ENCODE results near the gene PTK7. TPM values are rescaled to one million over a fixed set of nuclear protein-coding genes. Genes with fewer than 3 reads are reported as not detected.
A peak's percentile ranks its signal among the peaks of the same experiment; 100 is the strongest.

PTK7 gene
- total and polyA plus RNA-seq, 2 donors = 48.1 to 101 TPM

- Histone ChIP-seq H3K36me3 (ENCODE audit: control insufficient read depth in 2 of 2, insufficient read depth in 2 of 2, low read length in 1 of 2) (peaks cover 34 to 41% of the 10 kb centered on the region in 2 donors), H3K4me3 (ENCODE audit: low read length in 2 of 2) (peak overlapping the region; percentile 79 to 86), H3K27me3 (ENCODE audit: control insufficient read depth in 2 of 2, insufficient read depth in 1 of 2, low read length in 1 of 2) (no peaks in the 10 kb centered on the region), H3K4me1 (ENCODE audit: control insufficient read depth in 2 of 2, insufficient read depth in 2 of 2, low read length in 2 of 2) (peaks cover 30 to 45% of the 10 kb centered on the region in 2 donors), H3K9me3 (ENCODE audit: control insufficient read depth in 2 of 2, insufficient read depth in 1 of 2, low read length in 1 of 2) (peaks cover 0 to 2% of the 10 kb centered on the region in 2 donors), H3K27ac (ENCODE audit: low read depth in 1 of 2, low read length in 1 of 2) (peak overlapping the region; percentile 56 to 86)
- DNase-seq (ENCODE audit: low read depth in 6 of 9, low spot score in 9 of 9) = no peak
- WGBS = 72% methylated on average over 9 of the region's 9 CpGs
Observed at GRCh38 chr6:43181621-43181941, 105.5 kb downstream of the PTK7 start.

- WGBS = 2% methylated on average over 51 of the region's 51 CpGs
- Histone ChIP-seq H3K4me1 (ENCODE audit: control insufficient read depth in 2 of 2, insufficient read depth in 2 of 2, low read length in 2 of 2) (peaks cover 30 to 49% of the 10 kb centered on the region in 2 donors), H3K27ac (ENCODE audit: low read depth in 1 of 2, low read length in 1 of 2) (peak within 1 kb of the TSS; percentile 77 to 86), H3K36me3 (ENCODE audit: control insufficient read depth in 2 of 2, insufficient read depth in 2 of 2, low read length in 1 of 2) (peaks cover 39 to 43% of the 10 kb centered on the region in 2 donors), H3K4me3 (ENCODE audit: low read length in 2 of 2) (peak within 1 kb of the TSS; percentile 79 to 86), H3K27me3 (ENCODE audit: control insufficient read depth in 2 of 2, insufficient read depth in 1 of 2, low read length in 1 of 2) (no peaks in the 10 kb centered on the region), H3K9me3 (ENCODE audit: control insufficient read depth in 2 of 2, insufficient read depth in 1 of 2, low read length in 1 of 2) (peaks cover 0 to 6% of the 10 kb centered on the region in 2 donors)
- DNase-seq (ENCODE audit: low read depth in 6 of 9, low spot score in 9 of 9) = peak in 6 of 9 donors; percentile 63 to 85 (median 72)
Observed at GRCh38 chr6:43181942-43182860, 106.1 kb downstream of the PTK7 start, which contains the start of gene CUL9. Gene CUL9, plus strand, starts transcription at chr6:43182196. Its CDS starts 2,115 bp downstream, at chr6:43184311.

- Histone ChIP-seq H3K27me3 (ENCODE audit: control insufficient read depth in 2 of 2, insufficient read depth in 1 of 2, low read length in 1 of 2) (no peaks in the 10 kb centered on the region), H3K4me1 (ENCODE audit: control insufficient read depth in 2 of 2, insufficient read depth in 2 of 2, low read length in 2 of 2) (peaks cover 30 to 49% of the 10 kb centered on the region in 2 donors), H3K27ac (ENCODE audit: low read depth in 1 of 2, low read length in 1 of 2) (peak overlapping the region in 1 of 2 donors; percentile 72), H3K4me3 (ENCODE audit: low read length in 2 of 2) (no peak overlapping the region), H3K9me3 (ENCODE audit: control insufficient read depth in 2 of 2, insufficient read depth in 1 of 2, low read length in 1 of 2) (peaks cover 0 to 6% of the 10 kb centered on the region in 2 donors), H3K36me3 (ENCODE audit: control insufficient read depth in 2 of 2, insufficient read depth in 2 of 2, low read length in 1 of 2) (peaks cover 44 to 48% of the 10 kb centered on the region in 2 donors)
- no peak for DNase-seq (ENCODE audit: low read depth in 6 of 9, low spot score in 9 of 9)
- over 99% methylated on average over 4 of the region's 4 CpGs for WGBS
Observed at GRCh38 chr6:43183441-43183840, 107.3 kb downstream of the PTK7 start.

DNA sequence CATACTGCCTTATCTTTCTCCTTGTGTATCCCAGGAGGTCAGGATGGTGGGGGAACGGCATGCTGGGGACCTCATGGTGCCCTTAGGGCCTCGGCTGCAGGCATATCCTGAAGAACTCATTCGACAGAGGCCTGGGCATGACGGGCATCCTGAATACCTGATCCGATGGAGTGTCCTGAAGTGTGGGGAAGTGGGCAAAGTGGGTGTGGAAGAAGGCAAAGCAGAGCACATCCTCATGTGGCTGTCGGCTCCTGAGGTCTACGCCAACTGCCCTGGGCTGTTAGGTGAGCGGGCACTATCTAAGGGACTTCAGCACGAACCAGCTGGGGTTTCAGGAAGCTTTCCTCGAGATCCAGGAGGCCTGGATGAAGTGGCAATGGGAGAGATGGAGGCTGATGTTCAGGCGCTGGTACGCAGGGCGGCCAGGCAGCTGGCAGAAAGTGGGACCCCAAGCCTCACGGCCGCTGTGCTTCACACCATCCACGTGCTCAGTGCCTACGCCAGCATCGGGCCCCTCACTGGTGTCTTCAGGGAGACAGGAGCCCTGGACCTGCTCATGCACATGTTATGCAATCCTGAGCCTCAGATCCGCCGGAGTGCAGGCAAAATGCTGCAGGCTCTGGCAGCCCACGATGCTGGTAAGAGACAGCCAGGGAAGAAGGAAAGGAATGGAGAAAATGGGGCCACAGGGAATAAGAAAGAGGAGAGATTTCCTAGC, 108.3 kb downstream of the PTK7 start:
- H3K36me3 ChIP-seq (ENCODE audit: control insufficient read depth in 2 of 2, insufficient read depth in 2 of 2, low read length in 1 of 2) = peaks cover 37 to 43% of the 10 kb centered on the region in 2 donors

GRCh38 chr6:43185391-43185985, 109.4 kb downstream of the PTK7 start:
- Histone ChIP-seq H3K4me1 (ENCODE audit: control insufficient read depth in 2 of 2, insufficient read depth in 2 of 2, low read length in 2 of 2) (peaks cover 30 to 49% of the 10 kb centered on the region in 2 donors), H3K36me3 (ENCODE audit: control insufficient read depth in 2 of 2, insufficient read depth in 2 of 2, low read length in 1 of 2) (peaks cover 31 to 42% of the 10 kb centered on the region in 2 donors), H3K9me3 (ENCODE audit: control insufficient read depth in 2 of 2, insufficient read depth in 1 of 2, low read length in 1 of 2) (peaks cover 0 to 6% of the 10 kb centered on the region in 2 donors), H3K27ac (ENCODE audit: low read depth in 1 of 2, low read length in 1 of 2) (peak overlapping the region; percentile 78 to 90), H3K27me3 (ENCODE audit: control insufficient read depth in 2 of 2, insufficient read depth in 1 of 2, low read length in 1 of 2) (no peaks in the 10 kb centered on the region), H3K4me3 (ENCODE audit: low read length in 2 of 2) (no peak overlapping the region)
- DNase-seq (ENCODE audit: low read depth in 6 of 9, low spot score in 9 of 9) = peak in 6 of 9 donors; percentile 50 to 88 (median 70)
- WGBS = 37% methylated on average over 5 of the region's 5 CpGs

More for the DNA sequence above, 108.3 kb downstream of the PTK7 start:
- H3K27ac ChIP-seq (ENCODE audit: low read depth in 1 of 2, low read length in 1 of 2) = peak overlapping the region; percentile 46 to 78
- no peak for DNase-seq (ENCODE audit: low read depth in 6 of 9, low spot score in 9 of 9)
- no peaks in the 10 kb centered on the region for H3K27me3 ChIP-seq (ENCODE audit: control insufficient read depth in 2 of 2, insufficient read depth in 1 of 2, low read length in 1 of 2)
- H3K9me3 ChIP-seq (ENCODE audit: control insufficient read depth in 2 of 2, insufficient read depth in 1 of 2, low read length in 1 of 2) = peaks cover 0 to 6% of the 10 kb centered on the region in 2 donors
- peaks cover 30 to 49% of the 10 kb centered on the region in 2 donors for H3K4me1 ChIP-seq (ENCODE audit: control insufficient read depth in 2 of 2, insufficient read depth in 2 of 2, low read length in 2 of 2)
- H3K4me3 ChIP-seq (ENCODE audit: low read length in 2 of 2) = no peak overlapping the region
- 98% methylated on average over 21 of the region's 21 CpGs for WGBS

DNA sequence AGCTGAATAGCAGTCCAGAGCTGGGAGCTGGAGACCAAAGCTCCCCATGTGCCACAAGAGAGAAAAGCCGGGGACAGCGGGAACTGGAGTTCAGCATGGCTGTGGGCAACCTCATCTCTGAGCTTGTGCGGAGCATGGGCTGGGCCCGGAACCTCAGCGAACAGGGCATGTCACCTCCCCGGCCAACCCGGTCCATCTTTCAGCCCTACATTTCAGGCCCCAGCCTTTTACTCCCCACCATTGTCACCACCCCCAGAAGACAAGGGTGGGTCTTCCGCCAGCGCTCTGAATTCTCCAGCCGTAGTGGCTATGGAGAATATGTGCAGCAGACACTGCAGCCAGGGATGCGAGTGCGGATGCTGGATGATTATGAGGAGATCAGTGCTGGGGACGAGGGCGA, 109.9 kb downstream of the PTK7 start:
- peaks cover 30 to 47% of the 10 kb centered on the region in 2 donors for H3K4me1 ChIP-seq (ENCODE audit: control insufficient read depth in 2 of 2, insufficient read depth in 2 of 2, low read length in 2 of 2)
- no peak overlapping the region for H3K4me3 ChIP-seq (ENCODE audit: low read length in 2 of 2)
- WGBS = 99% methylated on average over 14 of the region's 14 CpGs
- peaks cover 0 to 6% of the 10 kb centered on the region in 2 donors for H3K9me3 ChIP-seq (ENCODE audit: control insufficient read depth in 2 of 2, insufficient read depth in 1 of 2, low read length in 1 of 2)
- peaks cover 34 to 46% of the 10 kb centered on the region in 2 donors for H3K36me3 ChIP-seq (ENCODE audit: control insufficient read depth in 2 of 2, insufficient read depth in 2 of 2, low read length in 1 of 2)
- H3K27me3 ChIP-seq (ENCODE audit: control insufficient read depth in 2 of 2, insufficient read depth in 1 of 2, low read length in 1 of 2) = no peaks in the 10 kb centered on the region
- H3K27ac ChIP-seq (ENCODE audit: low read depth in 1 of 2, low read length in 1 of 2) = peak overlapping the region; percentile 78 to 90
- no peak for DNase-seq (ENCODE audit: low read depth in 6 of 9, low spot score in 9 of 9)

DNA sequence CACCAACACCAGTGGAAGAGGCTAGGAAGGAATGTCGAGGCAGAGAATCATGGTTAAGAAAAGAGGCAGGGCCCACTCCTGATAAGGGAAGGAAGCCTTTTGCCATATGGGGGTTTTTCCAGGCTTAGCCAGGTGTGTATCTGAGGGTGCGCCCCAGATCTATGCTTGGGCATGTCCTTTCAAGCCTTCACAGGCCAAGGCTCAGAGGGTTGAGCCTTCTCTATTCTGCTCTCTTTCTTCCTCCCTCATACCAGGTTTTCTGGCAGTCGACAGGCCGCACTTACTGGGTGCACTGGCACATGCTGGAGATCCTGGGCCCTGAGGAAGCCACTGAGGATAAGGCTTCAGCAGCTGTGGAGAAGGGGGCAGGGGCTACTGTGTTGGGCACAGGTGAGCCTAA, 110.6 kb downstream of the PTK7 start:
- H3K36me3 ChIP-seq (ENCODE audit: control insufficient read depth in 2 of 2, insufficient read depth in 2 of 2, low read length in 1 of 2) = peaks cover 34 to 46% of the 10 kb centered on the region in 2 donors
- no peak for DNase-seq (ENCODE audit: low read depth in 6 of 9, low spot score in 9 of 9)

GRCh38 chr6:43187821-43188220, 111.7 kb downstream of the PTK7 start:
- H3K27ac ChIP-seq (ENCODE audit: low read depth in 1 of 2, low read length in 1 of 2) = no peak overlapping the region
- 97% methylated on average over 7 of the region's 7 CpGs for WGBS
- H3K36me3 ChIP-seq (ENCODE audit: control insufficient read depth in 2 of 2, insufficient read depth in 2 of 2, low read length in 1 of 2) = peaks cover 43 to 50% of the 10 kb centered on the region in 2 donors
- no peak overlapping the region for H3K4me3 ChIP-seq (ENCODE audit: low read length in 2 of 2)
- DNase-seq (ENCODE audit: low read depth in 6 of 9, low spot score in 9 of 9) = no peak
- no peaks in the 10 kb centered on the region for H3K27me3 ChIP-seq (ENCODE audit: control insufficient read depth in 2 of 2, insufficient read depth in 1 of 2, low read length in 1 of 2)
- H3K4me1 ChIP-seq (ENCODE audit: control insufficient read depth in 2 of 2, insufficient read depth in 2 of 2, low read length in 2 of 2) = peaks cover 19 to 34% of the 10 kb centered on the region in 2 donors
- peaks cover 0 to 4% of the 10 kb centered on the region in 2 donors for H3K9me3 ChIP-seq (ENCODE audit: control insufficient read depth in 2 of 2, insufficient read depth in 1 of 2, low read length in 1 of 2)

More for the DNA sequence above, 110.6 kb downstream of the PTK7 start:
- no peaks in the 10 kb centered on the region for H3K27me3 ChIP-seq (ENCODE audit: control insufficient read depth in 2 of 2, insufficient read depth in 1 of 2, low read length in 1 of 2)
- H3K27ac ChIP-seq (ENCODE audit: low read depth in 1 of 2, low read length in 1 of 2) = peak overlapping the region in 1 of 2 donors; percentile 10
- no peak overlapping the region for H3K4me3 ChIP-seq (ENCODE audit: low read length in 2 of 2)
- H3K9me3 ChIP-seq (ENCODE audit: control insufficient read depth in 2 of 2, insufficient read depth in 1 of 2, low read length in 1 of 2) = peaks cover 0 to 6% of the 10 kb centered on the region in 2 donors
- peaks cover 25 to 40% of the 10 kb centered on the region in 2 donors for H3K4me1 ChIP-seq (ENCODE audit: control insufficient read depth in 2 of 2, insufficient read depth in 2 of 2, low read length in 2 of 2)
- WGBS = 96% methylated on average over 4 of the region's 4 CpGs

Measured in thymus (tissue), 11 donors.